ENCODE results near the gene FOXJ3. TPM values are rescaled to one million over a fixed set of nuclear protein-coding genes. Genes with fewer than 3 reads are reported as not detected.
A peak's percentile ranks its signal among the peaks of the same experiment; 100 is the strongest.
"Not testable (repeated sequence)": the region's sequence is repeated elsewhere in the genome, so short reads cannot be mapped to it uniquely, and the experiment has no call there.

Gene FOXJ3
- total and polyA plus RNA-seq, 9 donors: 28.6 to 41.9 (median 32.7) TPM

GRCh38 chr1:42206930-42207329 is 128.1 kb downstream of the FOXJ3 start:
- not testable (repeated sequence) for H3K4me3 ChIP-seq (ENCODE audit: low read length); H3K9me3 ChIP-seq (replicated peaks; ENCODE audit: control insufficient read depth, low read depth, low read length); H3K27ac ChIP-seq (ENCODE audit: low read length); H3K27me3 ChIP-seq (ENCODE audit: control insufficient read depth, insufficient read depth, low read length); DNase-seq
- peaks cover 13% of the 10 kb centered on the region for H3K36me3 ChIP-seq (ENCODE audit: control insufficient read depth, insufficient read depth, low read length)
- peaks cover 10% of the 10 kb centered on the region for H3K4me1 ChIP-seq (ENCODE audit: control insufficient read depth, insufficient read depth, low read length)
- WGBS (ENCODE audit: insufficient coverage): no CpG with 5 or more reads among the region's 2 CpGs

- no CpG with 5 or more reads among the region's 3 CpGs for WGBS (ENCODE audit: insufficient coverage)
These were observed 128.9 kb downstream of the FOXJ3 start for GRCh38 chr1:42206164-42206563.

GRCh38 chr1:42201986-42202385 is 133.0 kb downstream of the FOXJ3 start:
- Histone ChIP-seq H3K27ac (ENCODE audit: low read length) (no peak overlapping the region), H3K4me1 (ENCODE audit: control insufficient read depth, insufficient read depth, low read length) (no peaks in the 10 kb centered on the region), H3K9me3 (replicated peaks; ENCODE audit: control insufficient read depth, low read depth, low read length) (peaks cover 4% of the 10 kb centered on the region), H3K27me3 (ENCODE audit: control insufficient read depth, insufficient read depth, low read length) (no peaks in the 10 kb centered on the region), H3K36me3 (ENCODE audit: control insufficient read depth, insufficient read depth, low read length) (peaks cover 11% of the 10 kb centered on the region), H3K4me3 (ENCODE audit: low read length) (no peak overlapping the region)
- DNase-seq: no peak

More at GRCh38 chr1:42206164-42206563, 128.9 kb downstream of the FOXJ3 start:
- Histone ChIP-seq H3K36me3 (ENCODE audit: control insufficient read depth, insufficient read depth, low read length) (peaks cover 10% of the 10 kb centered on the region), H3K27ac (ENCODE audit: low read length) (no peak overlapping the region), H3K9me3 (replicated peaks; ENCODE audit: control insufficient read depth, low read depth, low read length) (peaks cover 4% of the 10 kb centered on the region), H3K4me1 (ENCODE audit: control insufficient read depth, insufficient read depth, low read length) (peaks cover 10% of the 10 kb centered on the region), H3K27me3 (ENCODE audit: control insufficient read depth, insufficient read depth, low read length) (no peaks in the 10 kb centered on the region), H3K4me3 (ENCODE audit: low read length) (no peak overlapping the region)
- no peak for DNase-seq

- Histone ChIP-seq H3K27ac (ENCODE audit: low read length) (no peak overlapping the region), H3K4me1 (ENCODE audit: control insufficient read depth, insufficient read depth, low read length) (no peaks in the 10 kb centered on the region), H3K9me3 (replicated peaks; ENCODE audit: control insufficient read depth, low read depth, low read length) (peaks cover 4% of the 10 kb centered on the region), H3K27me3 (ENCODE audit: control insufficient read depth, insufficient read depth, low read length) (no peaks in the 10 kb centered on the region), H3K36me3 (ENCODE audit: control insufficient read depth, insufficient read depth, low read length) (peaks cover 20% of the 10 kb centered on the region), H3K4me3 (ENCODE audit: low read length) (no peak overlapping the region)
- WGBS (ENCODE audit: insufficient coverage): no CpG with 5 or more reads among the region's 5 CpGs
- DNase-seq: no peak
These were observed 136.8 kb downstream of the FOXJ3 start for GRCh38 chr1:42198251-42198650.

GRCh38 chr1:42195841-42196240 is 139.2 kb downstream of the FOXJ3 start:
- no peaks in the 10 kb centered on the region for H3K4me1 ChIP-seq (ENCODE audit: control insufficient read depth, insufficient read depth, low read length)
- no peak overlapping the region for H3K27ac ChIP-seq (ENCODE audit: low read length)
- H3K9me3 ChIP-seq (replicated peaks; ENCODE audit: control insufficient read depth, low read depth, low read length): no peaks in the 10 kb centered on the region
- DNase-seq: no peak
- H3K4me3 ChIP-seq (ENCODE audit: low read length): no peak overlapping the region
- H3K36me3 ChIP-seq (ENCODE audit: control insufficient read depth, insufficient read depth, low read length): peaks cover 26% of the 10 kb centered on the region
- WGBS (ENCODE audit: insufficient coverage): no CpG with 5 or more reads among the region's 3 CpGs
- no peaks in the 10 kb centered on the region for H3K27me3 ChIP-seq (ENCODE audit: control insufficient read depth, insufficient read depth, low read length)

- Histone ChIP-seq H3K4me1 (ENCODE audit: control insufficient read depth, insufficient read depth, low read length) (no peaks in the 10 kb centered on the region), H3K36me3 (ENCODE audit: control insufficient read depth, insufficient read depth, low read length) (peaks cover 32% of the 10 kb centered on the region), H3K27ac (ENCODE audit: low read length) (no peak overlapping the region), H3K9me3 (replicated peaks; ENCODE audit: control insufficient read depth, low read depth, low read length) (no peaks in the 10 kb centered on the region), H3K4me3 (ENCODE audit: low read length) (no peak overlapping the region), H3K27me3 (ENCODE audit: control insufficient read depth, insufficient read depth, low read length) (no peaks in the 10 kb centered on the region)
- 67% methylated on average over 1 of the region's 4 CpGs for WGBS (ENCODE audit: insufficient coverage)
- no peak for DNase-seq
These were observed 142.9 kb downstream of the FOXJ3 start for GRCh38 chr1:42192106-42192505.

GRCh38 chr1:42191319-42191718 is 143.7 kb downstream of the FOXJ3 start:
- H3K4me1 ChIP-seq (ENCODE audit: control insufficient read depth, insufficient read depth, low read length): no peaks in the 10 kb centered on the region
- no peaks in the 10 kb centered on the region for H3K27me3 ChIP-seq (ENCODE audit: control insufficient read depth, insufficient read depth, low read length)
- H3K36me3 ChIP-seq (ENCODE audit: control insufficient read depth, insufficient read depth, low read length): peaks cover 28% of the 10 kb centered on the region
- no peaks in the 10 kb centered on the region for H3K9me3 ChIP-seq (replicated peaks; ENCODE audit: control insufficient read depth, low read depth, low read length)
- DNase-seq: no peak
- WGBS (ENCODE audit: insufficient coverage): 87% methylated on average over 8 of the region's 8 CpGs
- H3K27ac ChIP-seq (ENCODE audit: low read length): no peak overlapping the region
- no peak overlapping the region for H3K4me3 ChIP-seq (ENCODE audit: low read length)

GRCh38 chr1:42189931-42190853 is 144.8 kb downstream of the FOXJ3 start:
- H3K4me3 ChIP-seq (ENCODE audit: low read length): no peak overlapping the region
- peaks cover 25% of the 10 kb centered on the region for H3K36me3 ChIP-seq (ENCODE audit: control insufficient read depth, insufficient read depth, low read length)
- 92% methylated on average over 2 of the region's 6 CpGs for WGBS (ENCODE audit: insufficient coverage)

GRCh38 chr1:42186152-42186551 is 148.9 kb downstream of the FOXJ3 start:
- no peaks in the 10 kb centered on the region for H3K4me1 ChIP-seq (ENCODE audit: control insufficient read depth, insufficient read depth, low read length)
- 64% methylated on average over 1 of the region's 3 CpGs for WGBS (ENCODE audit: insufficient coverage)
- no peak overlapping the region for H3K27ac ChIP-seq (ENCODE audit: low read length)
- H3K9me3 ChIP-seq (replicated peaks; ENCODE audit: control insufficient read depth, low read depth, low read length): no peaks in the 10 kb centered on the region
- no peaks in the 10 kb centered on the region for H3K27me3 ChIP-seq (ENCODE audit: control insufficient read depth, insufficient read depth, low read length)
- DNase-seq: peak; percentile 59
- H3K4me3 ChIP-seq (ENCODE audit: low read length): no peak overlapping the region
- peaks cover 31% of the 10 kb centered on the region for H3K36me3 ChIP-seq (ENCODE audit: control insufficient read depth, insufficient read depth, low read length)

More at GRCh38 chr1:42189931-42190853, 144.8 kb downstream of the FOXJ3 start:
- Histone ChIP-seq H3K4me1 (ENCODE audit: control insufficient read depth, insufficient read depth, low read length) (no peaks in the 10 kb centered on the region), H3K9me3 (replicated peaks; ENCODE audit: control insufficient read depth, low read depth, low read length) (no peaks in the 10 kb centered on the region), H3K27ac (ENCODE audit: low read length) (no peak overlapping the region), H3K27me3 (ENCODE audit: control insufficient read depth, insufficient read depth, low read length) (no peaks in the 10 kb centered on the region)
- DNase-seq: no peak

GRCh38 chr1:42184616-42185015 is 150.4 kb downstream of the FOXJ3 start:
- Histone ChIP-seq H3K27ac (ENCODE audit: low read length) (no peak overlapping the region), H3K4me3 (ENCODE audit: low read length) (no peak overlapping the region), H3K4me1 (ENCODE audit: control insufficient read depth, insufficient read depth, low read length) (no peaks in the 10 kb centered on the region), H3K36me3 (ENCODE audit: control insufficient read depth, insufficient read depth, low read length) (peaks cover 29% of the 10 kb centered on the region), H3K27me3 (ENCODE audit: control insufficient read depth, insufficient read depth, low read length) (no peaks in the 10 kb centered on the region), H3K9me3 (replicated peaks; ENCODE audit: control insufficient read depth, low read depth, low read length) (no peaks in the 10 kb centered on the region)
- no peak for DNase-seq
- WGBS (ENCODE audit: insufficient coverage): 84% methylated on average over 3 of the region's 3 CpGs

All from muscle of leg (tissue), 11 donors.